RWPE1 (cell line): ENCODE results near the gene TMEM132C.

ENCODE experiments used
- CTCF ChIA-PET: fragments of 350-600 bp; sonication (Branson Sonifier 250); formaldehyde crosslinking; extraction: SDS; loops from one replicate; lab custom pipeline; 2021; lab: Yijun Ruan, JAX
- POLR2A ChIA-PET: fragments of 400-600 bp; formaldehyde crosslinking; extraction: SDS; loops from one replicate; lab custom pipeline; 2020; ENCODE audit warnings: antibody characterized with exemption; ENCODE audit not compliant: low non-redundant PET; lab: Yijun Ruan, JAX
- DNase-seq: peaks from one replicate; pipeline ENCODE4 v3.0.0; 2012; ENCODE audit warnings: low spot score
- H3K27ac ChIP-seq: fragments of 450-650 bp; 2 replicates; pipeline ENCODE4 v1.5.1; 2017
- CTCF ChIP-seq: fragments of 450-650 bp; conservative IDR thresholded peaks from 2 replicates; pipeline ENCODE4 v1.5.1; 2017; ENCODE audit warnings: low read depth, mild to moderate bottlenecking

The TMEM132C gene

GRCh38 chr12:128583453-128583852 is 316.5 kb downstream of the TMEM132C start:
- TF ChIP-seq CTCF, result no peak
- no peak overlapping the region for H3K27ac ChIP-seq
- ChIA-PET POLR2A (no interaction called here), CTCF (no interaction called here)
- no peak for DNase-seq

DNA sequence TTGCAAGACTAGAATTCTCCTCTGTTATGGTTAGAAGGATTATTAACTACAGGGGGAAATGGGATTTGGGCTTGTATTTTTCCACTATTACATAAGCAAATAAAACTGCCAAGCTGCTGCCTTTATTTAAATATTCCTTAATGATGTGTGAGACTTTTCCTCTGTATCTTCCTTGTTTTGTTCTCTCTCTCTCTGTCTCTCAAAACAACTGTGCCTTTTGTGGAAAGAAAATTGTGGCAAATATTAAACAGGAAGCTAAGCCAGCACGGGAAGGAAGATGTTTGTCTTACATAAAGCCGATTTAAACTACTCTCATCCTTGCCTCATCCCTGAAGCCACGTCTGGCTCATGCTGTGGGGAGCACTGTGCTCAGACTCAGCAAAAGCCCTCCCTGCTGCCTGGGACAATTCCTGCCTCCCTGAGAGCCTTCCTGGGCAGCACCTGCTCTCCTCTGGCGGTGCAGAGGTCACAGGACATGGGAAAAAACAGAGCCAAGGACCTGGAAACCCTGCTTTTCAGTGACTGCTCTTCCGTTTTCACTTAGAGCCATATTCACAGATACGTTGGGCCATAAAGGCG is 319.6 kb downstream of the TMEM132C start:
- H3K27ac ChIP-seq, result no peak overlapping the region
- ChIA-PET CTCF (no interaction called here), POLR2A (no interaction called here)
- no peak for TF ChIP-seq CTCF
- DNase-seq, result no peak

DNA sequence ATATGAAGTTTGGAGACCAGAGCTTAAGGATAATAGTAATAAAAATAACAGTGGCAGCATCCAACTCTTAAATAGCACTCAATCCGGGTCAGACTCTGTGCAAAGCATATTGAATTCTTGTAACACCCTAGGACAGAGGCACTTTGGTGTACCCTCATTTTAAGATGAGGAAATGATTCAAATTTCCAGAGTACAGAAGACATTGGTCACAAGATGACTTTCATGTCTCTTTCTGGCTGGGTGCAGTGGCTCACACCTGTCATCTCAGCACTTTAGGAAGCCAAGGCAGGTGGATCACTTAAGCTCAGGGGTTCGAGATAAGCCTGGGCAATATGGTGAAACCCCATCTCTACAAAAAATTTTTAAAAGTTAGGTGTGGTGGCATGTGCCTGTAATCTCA is 320.9 kb downstream of the TMEM132C start:
- TF ChIP-seq CTCF, result no peak
- no peak overlapping the region for H3K27ac ChIP-seq
- CTCF ChIA-PET, result no interaction called here
- DNase-seq, result no peak
- POLR2A ChIA-PET, result no interaction called here

DNA sequence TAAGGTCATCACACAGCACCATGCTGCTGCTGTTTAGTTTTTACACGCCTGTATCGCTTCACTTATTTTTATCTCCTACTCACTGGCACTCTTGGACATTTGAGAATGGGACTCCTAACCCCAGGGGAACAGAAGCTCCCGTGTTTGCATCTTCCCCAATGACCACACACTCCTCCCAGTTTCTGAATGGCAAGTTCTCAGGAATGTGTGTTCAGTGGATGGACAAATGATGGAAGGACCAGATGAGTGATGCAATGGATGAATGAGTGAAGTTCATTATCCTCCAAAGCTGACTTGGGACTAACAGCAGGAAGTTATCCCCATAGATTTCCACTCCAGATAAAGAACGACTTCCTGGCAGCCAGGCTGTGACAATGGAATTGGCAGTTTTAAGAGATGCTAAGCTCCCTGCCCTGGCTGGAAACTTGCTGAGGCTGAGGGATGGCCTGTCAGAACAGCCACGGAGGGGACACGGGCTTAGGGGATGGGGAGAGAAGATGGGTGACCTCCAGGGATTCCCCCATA is 325.3 kb downstream of the TMEM132C start:
- no peak overlapping the region for H3K27ac ChIP-seq
- ChIA-PET POLR2A (no interaction called here), CTCF (no interaction called here)
- no peak for DNase-seq
- TF ChIP-seq CTCF, result no peak

DNA sequence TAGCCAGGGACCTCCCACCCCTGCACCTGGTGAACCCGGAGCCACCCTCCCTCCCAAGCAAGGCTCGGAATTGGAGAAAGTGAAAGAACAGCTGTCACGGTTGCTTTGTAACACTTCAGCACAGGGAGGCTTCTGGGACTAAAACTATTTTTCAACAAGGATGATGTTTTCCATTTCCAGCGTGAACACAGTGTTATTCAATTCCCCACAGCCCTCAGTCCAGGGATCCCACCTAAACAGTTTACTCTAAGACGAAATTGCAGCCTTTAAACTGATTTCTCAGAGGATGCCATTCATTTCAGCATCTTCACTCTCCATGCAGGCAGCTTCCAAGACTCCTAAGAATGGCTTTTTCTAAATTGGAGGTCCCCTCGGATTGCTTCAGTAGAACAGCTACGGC is 327.6 kb downstream of the TMEM132C start:
- no peak overlapping the region for H3K27ac ChIP-seq
- POLR2A ChIA-PET, result no interaction called here
- CTCF ChIA-PET, result no interaction called here
- no peak for DNase-seq
- TF ChIP-seq CTCF, result no peak

DNA sequence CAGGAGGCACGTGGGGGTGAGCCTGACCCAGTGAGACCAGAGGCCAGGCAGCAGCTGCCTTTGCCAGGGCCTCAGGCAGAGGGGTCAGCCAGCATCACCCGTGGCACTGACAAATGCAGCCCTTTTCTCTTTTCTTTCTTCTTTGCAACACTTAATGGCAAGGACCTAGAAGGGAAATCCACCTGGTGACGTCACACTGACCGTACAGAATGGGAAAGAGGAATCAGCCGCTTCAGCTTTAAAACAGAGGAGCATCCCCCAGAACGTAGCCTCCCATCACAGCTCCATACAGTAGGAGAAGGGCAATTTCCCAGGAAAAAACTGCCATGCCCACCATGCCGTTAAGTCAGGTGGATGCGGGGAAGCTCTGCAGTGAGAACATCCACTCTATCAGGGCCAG is 328.6 kb downstream of the TMEM132C start:
- DNase-seq, result no peak
- POLR2A ChIA-PET, result no interaction called here
- H3K27ac ChIP-seq, result no peak overlapping the region
- CTCF ChIA-PET, result no interaction called here
- no peak for TF ChIP-seq CTCF
